Neuronal stem cell (in vitro differentiated cells): Measurements from ENCODE around the gene MFN2.

Experiments used
- DNase-seq: peaks from one replicate; pipeline ENCODE4 v3.0.0-alpha.2; 2013; ENCODE audit warnings: low spot score
- H2AFZ ChIP-seq: one replicate; pipeline ENCODE4 v1.6.1; 2013; ENCODE audit warnings: mild to moderate bottlenecking, low read length, inconsistent platforms
- H2AK5ac ChIP-seq: 2 replicates; pipeline ENCODE4 v1.6.1; 2013; ENCODE audit warnings: low read depth, mild to moderate bottlenecking, inconsistent platforms, low read length, moderate library complexity, mixed read lengths
- H2BK120ac ChIP-seq: 2 replicates; pipeline ENCODE4 v1.6.1; 2013; ENCODE audit warnings: low read depth, mild to moderate bottlenecking, inconsistent platforms, low read length, moderate library complexity, mixed read lengths
- H2BK12ac ChIP-seq: one replicate; pipeline ENCODE4 v1.6.1; 2013; ENCODE audit warnings: low read length, inconsistent platforms
- H2BK15ac ChIP-seq: 2 replicates; pipeline ENCODE4 v1.6.1; 2013; ENCODE audit warnings: mild to moderate bottlenecking, low read length, inconsistent platforms, mixed read lengths
- H2BK5ac ChIP-seq: one replicate; pipeline ENCODE4 v1.6.1; 2013; ENCODE audit warnings: inconsistent platforms, mild to moderate bottlenecking, low read length, moderate library complexity
- H3K14ac ChIP-seq: one replicate; pipeline ENCODE4 v1.6.1; 2013; ENCODE audit warnings: low read length, inconsistent platforms
- H3K18ac ChIP-seq: 2 replicates; pipeline ENCODE4 v1.6.1; 2013; ENCODE audit warnings: low read length, inconsistent platforms
- H3K23ac ChIP-seq: 2 replicates; pipeline ENCODE4 v1.6.1; 2013; ENCODE audit warnings: low read depth, mild to moderate bottlenecking, mixed read lengths, low read length, inconsistent platforms; ENCODE audit not compliant: poor library complexity
- H3K27ac ChIP-seq: replicated peaks from 3 replicates; pipeline ENCODE4 v1.5.1; 2013; ENCODE audit warnings: low read length, inconsistent platforms
- H3K27me3 ChIP-seq, 3 experiments: 2 replicates each; pipeline ENCODE4 v1.6.1; 2013; ENCODE audit warnings: low read length in 3 of 3, mild to moderate bottlenecking in 2 of 3, inconsistent platforms in 1 of 3, low read depth in 1 of 3, mixed read lengths in 1 of 3, moderate library complexity in 1 of 3; ENCODE audit not compliant: control insufficient read depth in 3 of 3, insufficient read depth in 3 of 3
- H3K36me3 ChIP-seq, 2 donors: replicated peaks in 1 of 2; 2 replicates each; pipeline ENCODE4 v1.6.1; 2013; ENCODE audit warnings: low read length in 2 of 2; ENCODE audit not compliant: control insufficient read depth in 2 of 2, insufficient read depth in 2 of 2
- H3K4ac ChIP-seq: 2 replicates; pipeline ENCODE4 v1.6.1; 2013; ENCODE audit warnings: inconsistent platforms, mild to moderate bottlenecking, low read length, moderate library complexity
- H3K4me1 ChIP-seq, 2 donors: 1 replicate in 1 of 2; 2 replicates in 1 of 2; pipeline ENCODE4 v1.6.1; 2013; ENCODE audit warnings: low read length in 2 of 2, low read depth in 1 of 2; ENCODE audit not compliant: control insufficient read depth in 2 of 2, insufficient read depth in 1 of 2
- H3K4me2 ChIP-seq: one replicate; pipeline ENCODE4 v1.6.1; 2013; ENCODE audit warnings: mild to moderate bottlenecking, low read length, inconsistent platforms; ENCODE audit not compliant: insufficient read depth, poor library complexity, severe bottlenecking
- H3K4me3 ChIP-seq, 2 donors: 2 replicates each; pipeline ENCODE4 v1.5.1; 2013; ENCODE audit warnings: low read length in 2 of 2, mild to moderate bottlenecking in 2 of 2, inconsistent platforms in 1 of 2, moderate library complexity in 1 of 2
- H3K79me1 ChIP-seq: one replicate; pipeline ENCODE4 v1.6.1; 2013; ENCODE audit warnings: low read depth, mild to moderate bottlenecking, inconsistent platforms, low read length, moderate library complexity
- H3K9ac ChIP-seq: one replicate; pipeline ENCODE4 v1.6.1; 2013; ENCODE audit warnings: mild to moderate bottlenecking, low read depth, low read length, inconsistent platforms; ENCODE audit not compliant: poor library complexity
- H3K9me3 ChIP-seq, 2 donors: replicated peaks in 1 of 2; 2 replicates each; pipeline versions ENCODE3 to v1.6.1; 2013; ENCODE audit warnings: low read length in 2 of 2, mild to moderate bottlenecking in 2 of 2, inconsistent platforms in 1 of 2, low read depth in 1 of 2, mixed read lengths in 1 of 2, moderate library complexity in 1 of 2; ENCODE audit not compliant: control insufficient read depth in 2 of 2, insufficient read depth in 1 of 2
- H4K8ac ChIP-seq: one replicate; pipeline ENCODE4 v1.6.1; 2013; ENCODE audit warnings: low read depth, mild to moderate bottlenecking, inconsistent platforms, low read length, moderate library complexity
- H4K91ac ChIP-seq: one replicate; pipeline ENCODE4 v1.6.1; 2013; ENCODE audit warnings: low read length, low read depth, mild to moderate bottlenecking, inconsistent platforms; ENCODE audit not compliant: poor library complexity
- WGBS, 2 donors: extraction: QIAGEN DNeasy Blood & Tissue Kit; methylation state at CpG; one replicate each; pipeline ENCODE4 v1.1.7; 2013; ENCODE audit warnings: missing lambda C conversion rate in 2 of 2, mixed read lengths in 1 of 2; ENCODE audit not compliant: insufficient read length in 2 of 2, insufficient replicate concordance in 1 of 2; ENCODE audit errors: extremely low coverage in 2 of 2; 5-methylcytosine and 5-hydroxymethylcytosine counted together

Gene MFN2

GRCh38 chr1:12022036-12022435 is 41.8 kb downstream of the MFN2 start:
- no peak overlapping the region for H2BK15ac ChIP-seq
- no peak overlapping the region for H3K14ac ChIP-seq
- peaks cover 12% of the 10 kb centered on the region for H3K79me1 ChIP-seq
- no peak overlapping the region for H3K4me2 ChIP-seq
- WGBS, 2 donors, result no CpG with 5 or more reads among the region's 14 CpGs
- no peak overlapping the region for H3K4me3 ChIP-seq
- no peak overlapping the region for H3K27ac ChIP-seq
- DNase-seq, result no peak
- no peak overlapping the region for H4K91ac ChIP-seq
- no peak overlapping the region for H3K18ac ChIP-seq
- peaks cover 0 to 3% of the 10 kb centered on the region in 2 donors for H3K9me3 ChIP-seq
- H3K23ac ChIP-seq, result peak overlapping the region; percentile 65
- peak overlapping the region; percentile 5 for H2BK12ac ChIP-seq
- H3K9ac ChIP-seq, result no peak overlapping the region
- H4K8ac ChIP-seq, result no peak overlapping the region
- H3K4ac ChIP-seq, result no peak overlapping the region
- H2AFZ ChIP-seq, result no peak overlapping the region
- H2BK5ac ChIP-seq, result peak overlapping the region; percentile 48
- H2AK5ac ChIP-seq, result peak overlapping the region; percentile 35
- peaks cover 2 to 3% of the 10 kb centered on the region in 2 donors for H3K4me1 ChIP-seq
- H3K36me3 ChIP-seq, result peaks cover 33 to 53% of the 10 kb centered on the region in 2 donors
- no peaks in the 10 kb centered on the region for H3K27me3 ChIP-seq
- H2BK120ac ChIP-seq, result no peak overlapping the region

GRCh38 chr1:12026586-12026985 is 46.3 kb downstream of the MFN2 start:
- peaks cover 0 to 3% of the 10 kb centered on the region in 2 donors for H3K9me3 ChIP-seq
- peaks cover 52 to 92% of the 10 kb centered on the region in 2 donors for H3K36me3 ChIP-seq

GRCh38 chr1:12028248-12028647 is 48.0 kb downstream of the MFN2 start:
- H3K4me2 ChIP-seq, result no peak overlapping the region
- H2BK5ac ChIP-seq, result no peak overlapping the region
- no peaks in the 10 kb centered on the region for H3K79me1 ChIP-seq
- H3K9ac ChIP-seq, result no peak overlapping the region
- H4K91ac ChIP-seq, result no peak overlapping the region
- no peak overlapping the region for H3K4ac ChIP-seq
- no peak overlapping the region for H4K8ac ChIP-seq
- DNase-seq, result no peak
- no peak overlapping the region for H3K23ac ChIP-seq
- H3K9me3 ChIP-seq, result no peaks in the 10 kb centered on the region
- no CpG with 5 or more reads among the region's 8 CpGs for WGBS, 2 donors
- H2BK120ac ChIP-seq, result no peak overlapping the region
- no peaks in the 10 kb centered on the region for H3K4me1 ChIP-seq
- no peak overlapping the region for H2AFZ ChIP-seq
- H2BK12ac ChIP-seq, result no peak overlapping the region
- no peaks in the 10 kb centered on the region for H3K27me3 ChIP-seq
- H2AK5ac ChIP-seq, result no peak overlapping the region
- H3K36me3 ChIP-seq, result peaks cover 45 to 86% of the 10 kb centered on the region in 2 donors
- H2BK15ac ChIP-seq, result no peak overlapping the region
- no peak overlapping the region for H3K14ac ChIP-seq
- no peak overlapping the region for H3K18ac ChIP-seq
- no peak overlapping the region for H3K4me3 ChIP-seq
- no peak overlapping the region for H3K27ac ChIP-seq

More at GRCh38 chr1:12026586-12026985, 46.3 kb downstream of the MFN2 start:
- Histone ChIP-seq H4K8ac (no peak overlapping the region), H2BK120ac (no peak overlapping the region), H2BK5ac (peak overlapping the region; percentile 39), H3K27me3 (no peaks in the 10 kb centered on the region), H3K4me2 (no peak overlapping the region), H3K4me1 (no peaks in the 10 kb centered on the region), H2AFZ (no peak overlapping the region), H2AK5ac (no peak overlapping the region), H3K23ac (peak overlapping the region; percentile 47), H2BK15ac (no peak overlapping the region), H3K18ac (no peak overlapping the region), H3K4ac (no peak overlapping the region), H3K9ac (peak overlapping the region; percentile 34), H3K79me1 (peaks cover 8% of the 10 kb centered on the region), H2BK12ac (no peak overlapping the region), H3K14ac (no peak overlapping the region), H3K4me3 (peak overlapping the region in 1 of 2 donors; percentile 39), H3K27ac (no peak overlapping the region), H4K91ac (no peak overlapping the region)
- no CpG with 5 or more reads among the region's 10 CpGs for WGBS, 2 donors
- DNase-seq, result no peak

- no peak for DNase-seq
- H2BK5ac ChIP-seq, result peak overlapping the region; percentile 31
- no peaks in the 10 kb centered on the region for H3K27me3 ChIP-seq
- peak overlapping the region; percentile 50 for H3K14ac ChIP-seq
- peaks cover 41 to 81% of the 10 kb centered on the region in 2 donors for H3K36me3 ChIP-seq
- H3K23ac ChIP-seq, result no peak overlapping the region
- WGBS, 2 donors, result no CpG with 5 or more reads among the region's 19 CpGs
- no peak overlapping the region for H3K27ac ChIP-seq
- no peaks in the 10 kb centered on the region for H3K79me1 ChIP-seq
- no peak overlapping the region for H3K18ac ChIP-seq
- H3K9me3 ChIP-seq, result no peaks in the 10 kb centered on the region
- H2AFZ ChIP-seq, result no peak overlapping the region
- no peak overlapping the region for H4K91ac ChIP-seq
- H3K4me3 ChIP-seq, result no peak overlapping the region
- no peak overlapping the region for H2AK5ac ChIP-seq
- no peak overlapping the region for H4K8ac ChIP-seq
- no peak overlapping the region for H2BK120ac ChIP-seq
- no peak overlapping the region for H2BK12ac ChIP-seq
- H2BK15ac ChIP-seq, result no peak overlapping the region
- H3K4ac ChIP-seq, result no peak overlapping the region
- no peaks in the 10 kb centered on the region for H3K4me1 ChIP-seq
- no peak overlapping the region for H3K4me2 ChIP-seq
- peak overlapping the region; percentile 36 for H3K9ac ChIP-seq
Observed at GRCh38 chr1:12028957-12029511, 48.8 kb downstream of the MFN2 start.
